ENCODE results near the gene CGNL1. TPM values are rescaled to one million over a fixed set of nuclear protein-coding genes. Genes with fewer than 3 reads are reported as not detected.

Gene CGNL1
- polyA plus RNA-seq, 2 of the 4 experiments (the other 2 are of a cell fraction), result 1.4 to 1.8 TPM

DNA sequence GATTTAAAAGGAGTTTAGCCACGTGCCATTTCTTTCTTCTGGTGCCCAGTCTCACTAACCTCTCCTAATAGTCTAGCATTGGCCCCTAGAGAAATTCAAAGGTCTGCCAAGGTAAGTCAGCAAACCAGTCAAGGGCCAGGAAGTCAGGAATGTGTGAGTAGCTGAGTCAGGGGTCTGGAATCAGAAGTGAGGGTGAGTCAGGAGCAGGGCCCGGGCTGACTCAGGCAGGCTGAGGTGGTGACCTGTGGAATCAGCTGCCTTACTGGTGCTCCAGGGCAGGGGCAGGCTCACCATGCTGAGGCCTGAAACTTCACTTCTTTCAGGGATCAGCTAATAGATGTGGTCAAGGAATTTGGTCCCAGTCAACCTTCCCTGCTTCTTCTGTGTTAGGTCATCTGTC is 109.6 kb downstream of the CGNL1 start (continued):
- TF ChIP-seq TP53 (CRISPR knock-in tag; IDR thresholded peaks at IDR 0.05) (no peak), FOSL2 (IDR thresholded peaks at IDR 0.05) (peak; percentile 96), FOSL2 (CRISPR knock-in tag; IDR thresholded peaks at IDR 0.05) (peak; percentile 97), EHF (CRISPR knock-in tag; IDR thresholded peaks at IDR 0.05) (no peak), ZNF302 (CRISPR knock-in tag; IDR thresholded peaks at IDR 0.05) (no peak)

DNA sequence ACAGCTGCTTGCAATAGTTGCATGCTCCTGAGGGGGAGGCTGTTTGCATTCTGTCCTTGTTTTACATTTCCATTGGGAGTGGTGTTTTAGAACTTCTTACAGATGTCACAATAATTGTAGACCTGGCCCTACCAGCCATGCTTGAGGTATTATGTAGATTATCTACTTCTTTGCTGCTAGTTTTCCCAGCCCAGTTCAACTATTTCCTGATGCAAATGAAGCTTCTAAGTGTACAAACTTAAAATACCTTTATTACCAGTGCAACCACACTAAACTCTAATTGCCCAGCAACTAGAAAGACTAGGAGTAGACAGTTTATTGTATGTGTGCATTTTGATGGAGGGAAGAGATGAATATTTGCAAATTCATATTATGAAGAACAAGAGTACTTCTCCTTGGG is 110.5 kb downstream of the CGNL1 start:
- ChIA-PET POLR2A (no interaction called here), CTCF (interaction anchor here (0.8 to 3.5 kb wide), 9 partner anchors 8 to 182 kb away, joined by 3 to 18 read pairs (median 5); no protein-coding TSS in a partner anchor)
- no peak for TF ChIP-seq CHD4 (IDR thresholded peaks at IDR 0.05; ENCODE audit: borderline replicate concordance)
- TF ChIP-seq, protein P1, sequence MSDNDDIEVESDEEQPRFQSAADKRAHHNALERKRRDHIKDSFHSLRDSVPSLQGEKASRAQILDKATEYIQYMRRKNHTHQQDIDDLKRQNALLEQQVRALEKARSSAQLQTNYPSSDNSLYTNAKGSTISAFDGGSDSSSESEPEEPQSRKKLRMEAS (IDR thresholded peaks at IDR 0.05), result no peak
- TF ChIP-seq JUN (IDR thresholded peaks at IDR 0.05), result no peak
- TF ChIP-seq, protein P2, sequence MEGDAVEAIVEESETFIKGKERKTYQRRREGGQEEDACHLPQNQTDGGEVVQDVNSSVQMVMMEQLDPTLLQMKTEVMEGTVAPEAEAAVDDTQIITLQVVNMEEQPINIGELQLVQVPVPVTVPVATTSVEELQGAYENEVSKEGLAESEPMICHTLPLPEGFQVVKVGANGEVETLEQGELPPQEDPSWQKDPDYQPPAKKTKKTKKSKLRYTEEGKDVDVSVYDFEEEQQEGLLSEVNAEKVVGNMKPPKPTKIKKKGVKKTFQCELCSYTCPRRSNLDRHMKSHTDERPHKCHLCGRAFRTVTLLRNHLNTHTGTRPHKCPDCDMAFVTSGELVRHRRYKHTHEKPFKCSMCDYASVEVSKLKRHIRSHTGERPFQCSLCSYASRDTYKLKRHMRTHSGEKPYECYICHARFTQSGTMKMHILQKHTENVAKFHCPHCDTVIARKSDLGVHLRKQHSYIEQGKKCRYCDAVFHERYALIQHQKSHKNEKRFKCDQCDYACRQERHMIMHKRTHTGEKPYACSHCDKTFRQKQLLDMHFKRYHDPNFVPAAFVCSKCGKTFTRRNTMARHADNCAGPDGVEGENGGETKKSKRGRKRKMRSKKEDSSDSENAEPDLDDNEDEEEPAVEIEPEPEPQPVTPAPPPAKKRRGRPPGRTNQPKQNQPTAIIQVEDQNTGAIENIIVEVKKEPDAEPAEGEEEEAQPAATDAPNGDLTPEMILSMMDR (IDR thresholded peaks at IDR 0.05), result no peak
- TF ChIP-seq, protein P3, sequence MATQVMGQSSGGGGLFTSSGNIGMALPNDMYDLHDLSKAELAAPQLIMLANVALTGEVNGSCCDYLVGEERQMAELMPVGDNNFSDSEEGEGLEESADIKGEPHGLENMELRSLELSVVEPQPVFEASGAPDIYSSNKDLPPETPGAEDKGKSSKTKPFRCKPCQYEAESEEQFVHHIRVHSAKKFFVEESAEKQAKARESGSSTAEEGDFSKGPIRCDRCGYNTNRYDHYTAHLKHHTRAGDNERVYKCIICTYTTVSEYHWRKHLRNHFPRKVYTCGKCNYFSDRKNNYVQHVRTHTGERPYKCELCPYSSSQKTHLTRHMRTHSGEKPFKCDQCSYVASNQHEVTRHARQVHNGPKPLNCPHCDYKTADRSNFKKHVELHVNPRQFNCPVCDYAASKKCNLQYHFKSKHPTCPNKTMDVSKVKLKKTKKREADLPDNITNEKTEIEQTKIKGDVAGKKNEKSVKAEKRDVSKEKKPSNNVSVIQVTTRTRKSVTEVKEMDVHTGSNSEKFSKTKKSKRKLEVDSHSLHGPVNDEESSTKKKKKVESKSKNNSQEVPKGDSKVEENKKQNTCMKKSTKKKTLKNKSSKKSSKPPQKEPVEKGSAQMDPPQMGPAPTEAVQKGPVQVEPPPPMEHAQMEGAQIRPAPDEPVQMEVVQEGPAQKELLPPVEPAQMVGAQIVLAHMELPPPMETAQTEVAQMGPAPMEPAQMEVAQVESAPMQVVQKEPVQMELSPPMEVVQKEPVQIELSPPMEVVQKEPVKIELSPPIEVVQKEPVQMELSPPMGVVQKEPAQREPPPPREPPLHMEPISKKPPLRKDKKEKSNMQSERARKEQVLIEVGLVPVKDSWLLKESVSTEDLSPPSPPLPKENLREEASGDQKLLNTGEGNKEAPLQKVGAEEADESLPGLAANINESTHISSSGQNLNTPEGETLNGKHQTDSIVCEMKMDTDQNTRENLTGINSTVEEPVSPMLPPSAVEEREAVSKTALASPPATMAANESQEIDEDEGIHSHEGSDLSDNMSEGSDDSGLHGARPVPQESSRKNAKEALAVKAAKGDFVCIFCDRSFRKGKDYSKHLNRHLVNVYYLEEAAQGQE (IDR thresholded peaks at IDR 0.05), result no peak
- FAIRE-seq (no peak), ATAC-seq (no peak), DNase-seq (ENCODE audit: low read depth in 1 of 2, low spot score in 1 of 2) (no peak)
- H3K4me2 ChIP-seq, result no peak overlapping the region
- no peaks in the 10 kb centered on the region for H3K9me3 ChIP-seq
- H3K4me3 ChIP-seq, result no peak overlapping the region
- peaks cover 20% of the 10 kb centered on the region for H3K4me1 ChIP-seq
- peak overlapping the region; percentile 69 to 83; a peak in 5 of 6 replicates for H3K27ac ChIP-seq

DNA sequence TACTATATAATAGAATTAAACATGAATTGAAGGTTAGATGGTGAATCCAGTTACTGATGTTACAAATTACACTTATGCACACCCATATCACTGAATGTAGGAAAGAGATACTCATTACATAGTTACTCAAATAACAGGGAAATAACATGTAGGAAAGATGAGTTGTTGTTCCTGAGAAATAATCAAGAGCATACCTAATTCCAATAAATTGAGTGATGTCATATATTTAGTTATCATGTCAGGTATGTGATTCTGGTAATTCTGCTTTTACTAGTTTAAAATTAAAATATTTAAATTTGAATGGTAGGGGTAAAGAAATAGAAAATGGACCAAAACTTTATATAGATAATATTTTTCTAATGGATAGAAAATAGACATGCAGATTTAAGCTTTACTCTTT is 112.8 kb downstream of the CGNL1 start:
- H3K4me2 ChIP-seq, result no peak overlapping the region
- H3K27ac ChIP-seq, result no peak overlapping the region
- no peak for DNase-seq (ENCODE audit: low read depth in 1 of 2, low spot score in 1 of 2)
- ChIA-PET CTCF (interaction anchor here (0.6 to 3.5 kb wide), 5 partner anchors 11 to 1295 kb away, joined by 3 to 18 read pairs (median 4); no protein-coding TSS in a partner anchor), POLR2A (no interaction called here)
- H3K4me1 ChIP-seq, result peaks cover 20% of the 10 kb centered on the region
- FAIRE-seq, result no peak
- ATAC-seq, result no peak
- no peaks in the 10 kb centered on the region for H3K9me3 ChIP-seq
- no peak overlapping the region for H3K4me3 ChIP-seq
- TF ChIP-seq, protein P4, sequence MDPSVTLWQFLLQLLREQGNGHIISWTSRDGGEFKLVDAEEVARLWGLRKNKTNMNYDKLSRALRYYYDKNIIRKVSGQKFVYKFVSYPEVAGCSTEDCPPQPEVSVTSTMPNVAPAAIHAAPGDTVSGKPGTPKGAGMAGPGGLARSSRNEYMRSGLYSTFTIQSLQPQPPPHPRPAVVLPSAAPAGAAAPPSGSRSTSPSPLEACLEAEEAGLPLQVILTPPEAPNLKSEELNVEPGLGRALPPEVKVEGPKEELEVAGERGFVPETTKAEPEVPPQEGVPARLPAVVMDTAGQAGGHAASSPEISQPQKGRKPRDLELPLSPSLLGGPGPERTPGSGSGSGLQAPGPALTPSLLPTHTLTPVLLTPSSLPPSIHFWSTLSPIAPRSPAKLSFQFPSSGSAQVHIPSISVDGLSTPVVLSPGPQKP (IDR thresholded peaks at IDR 0.05; ENCODE audit: low read depth, low read length), result no peak
- TF ChIP-seq, protein P5, sequence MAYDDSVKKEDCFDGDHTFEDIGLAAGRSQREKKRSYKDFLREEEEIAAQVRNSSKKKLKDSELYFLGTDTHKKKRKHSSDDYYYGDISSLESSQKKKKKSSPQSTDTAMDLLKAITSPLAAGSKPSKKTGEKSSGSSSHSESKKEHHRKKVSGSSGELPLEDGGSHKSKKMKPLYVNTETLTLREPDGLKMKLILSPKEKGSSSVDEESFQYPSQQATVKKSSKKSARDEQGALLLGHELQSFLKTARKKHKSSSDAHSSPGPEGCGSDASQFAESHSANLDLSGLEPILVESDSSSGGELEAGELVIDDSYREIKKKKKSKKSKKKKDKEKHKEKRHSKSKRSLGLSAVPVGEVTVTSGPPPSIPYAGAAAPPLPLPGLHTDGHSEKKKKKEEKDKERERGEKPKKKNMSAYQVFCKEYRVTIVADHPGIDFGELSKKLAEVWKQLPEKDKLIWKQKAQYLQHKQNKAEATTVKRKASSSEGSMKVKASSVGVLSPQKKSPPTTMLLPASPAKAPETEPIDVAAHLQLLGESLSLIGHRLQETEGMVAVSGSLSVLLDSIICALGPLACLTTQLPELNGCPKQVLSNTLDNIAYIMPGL (CRISPR knock-in tag; IDR thresholded peaks at IDR 0.05; ENCODE audit: borderline replicate concordance), result no peak
- TF ChIP-seq CHD4 (IDR thresholded peaks at IDR 0.05; ENCODE audit: borderline replicate concordance) (no peak), RARB (CRISPR knock-in tag; IDR thresholded peaks at IDR 0.05) (no peak), FOSL2 (IDR thresholded peaks at IDR 0.05) (no peak), FOSL2 (CRISPR knock-in tag; IDR thresholded peaks at IDR 0.05) (no peak), POLR2A (IDR thresholded peaks at IDR 0.05; ENCODE audit: low read length) (no peak), CBX8 (IDR thresholded peaks at IDR 0.05) (no peak), PHF8 (IDR thresholded peaks at IDR 0.05; ENCODE audit: borderline replicate concordance, low read depth) (no peak), CEBPB (IDR thresholded peaks at IDR 0.05) (no peak), FOSB (CRISPR knock-in tag; IDR thresholded peaks at IDR 0.05) (no peak), NFE2L2 (conservative IDR thresholded peaks at IDR 0.05; ENCODE audit: low read length) (no peak), CBX2 (IDR thresholded peaks at IDR 0.05; ENCODE audit: borderline replicate concordance, low read depth) (no peak), HOXA7 (CRISPR knock-in tag; IDR thresholded peaks at IDR 0.05) (no peak)
- TF ChIP-seq, protein P2 (IDR thresholded peaks at IDR 0.05), result no peak
- TF ChIP-seq, protein P6, sequence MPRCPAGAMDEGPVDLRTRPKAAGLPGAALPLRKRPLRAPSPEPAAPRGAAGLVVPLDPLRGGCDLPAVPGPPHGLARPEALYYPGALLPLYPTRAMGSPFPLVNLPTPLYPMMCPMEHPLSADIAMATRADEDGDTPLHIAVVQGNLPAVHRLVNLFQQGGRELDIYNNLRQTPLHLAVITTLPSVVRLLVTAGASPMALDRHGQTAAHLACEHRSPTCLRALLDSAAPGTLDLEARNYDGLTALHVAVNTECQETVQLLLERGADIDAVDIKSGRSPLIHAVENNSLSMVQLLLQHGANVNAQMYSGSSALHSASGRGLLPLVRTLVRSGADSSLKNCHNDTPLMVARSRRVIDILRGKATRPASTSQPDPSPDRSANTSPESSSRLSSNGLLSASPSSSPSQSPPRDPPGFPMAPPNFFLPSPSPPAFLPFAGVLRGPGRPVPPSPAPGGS (IDR thresholded peaks at IDR 0.05), result no peak
